ENCODE results near the gene TMEM190. TPM values are rescaled to one million over a fixed set of nuclear protein-coding genes. Genes with fewer than 3 reads are reported as not detected.

The TMEM190 gene
- total and polyA plus RNA-seq, 9 of the 15 experiments (the other 6 are each of a cell fraction or from before 2014, with no cell fraction given) = not detected

DNA sequence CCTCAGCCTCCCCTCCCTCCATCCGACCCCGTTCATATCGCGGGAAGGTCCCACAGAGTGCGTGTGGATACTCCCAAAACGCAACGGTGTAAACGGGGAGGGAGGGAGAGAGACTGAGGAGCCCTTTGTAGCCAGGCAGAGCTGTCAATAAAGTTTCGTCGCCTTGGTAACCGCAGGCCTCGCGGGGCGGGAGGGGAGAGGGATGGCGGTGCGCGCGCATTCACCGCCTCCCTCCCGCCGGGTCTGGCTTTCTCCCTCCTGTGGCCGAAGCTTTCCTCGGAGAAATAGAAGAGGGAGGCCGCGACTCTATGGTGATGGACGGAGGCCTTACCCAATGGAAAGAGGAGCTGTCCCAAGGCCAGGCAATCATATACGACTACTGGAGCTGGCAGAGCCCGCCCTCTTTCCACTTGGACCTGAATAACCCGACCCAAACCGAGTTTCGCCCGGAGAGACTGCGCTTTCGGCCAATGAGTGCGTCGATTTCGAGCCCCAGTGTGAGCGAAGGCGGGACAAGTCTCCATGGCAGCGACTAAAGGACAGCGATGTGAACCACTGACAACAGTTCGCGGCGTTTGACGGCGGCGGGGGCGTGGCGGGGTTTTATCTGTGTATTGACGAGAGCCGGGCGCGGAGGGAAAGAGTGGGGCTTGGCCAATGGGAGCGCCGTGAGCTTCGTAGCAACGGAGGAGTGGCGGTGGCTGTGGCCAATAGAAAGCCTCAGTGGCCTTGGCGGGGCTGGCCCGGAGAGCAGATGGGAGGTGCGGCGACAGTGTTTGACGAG, 37.3 kb upstream of the TMEM190 start, which contains the start of gene KMT5C (continued):
- TF ChIP-seq, protein P1, sequence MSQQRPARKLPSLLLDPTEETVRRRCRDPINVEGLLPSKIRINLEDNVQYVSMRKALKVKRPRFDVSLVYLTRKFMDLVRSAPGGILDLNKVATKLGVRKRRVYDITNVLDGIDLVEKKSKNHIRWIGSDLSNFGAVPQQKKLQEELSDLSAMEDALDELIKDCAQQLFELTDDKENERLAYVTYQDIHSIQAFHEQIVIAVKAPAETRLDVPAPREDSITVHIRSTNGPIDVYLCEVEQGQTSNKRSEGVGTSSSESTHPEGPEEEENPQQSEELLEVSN (IDR thresholded peaks at IDR 0.05; ENCODE audit: borderline replicate concordance in 1 of 2, extremely low read depth in 1 of 2, insufficient read depth in 1 of 2, insufficient read length in 1 of 2, low read depth in 1 of 2, low read length in 1 of 2, poor library complexity in 1 of 2, severe bottlenecking in 1 of 2) = peak; percentile 57 to 71
- TF ChIP-seq, protein P2, sequence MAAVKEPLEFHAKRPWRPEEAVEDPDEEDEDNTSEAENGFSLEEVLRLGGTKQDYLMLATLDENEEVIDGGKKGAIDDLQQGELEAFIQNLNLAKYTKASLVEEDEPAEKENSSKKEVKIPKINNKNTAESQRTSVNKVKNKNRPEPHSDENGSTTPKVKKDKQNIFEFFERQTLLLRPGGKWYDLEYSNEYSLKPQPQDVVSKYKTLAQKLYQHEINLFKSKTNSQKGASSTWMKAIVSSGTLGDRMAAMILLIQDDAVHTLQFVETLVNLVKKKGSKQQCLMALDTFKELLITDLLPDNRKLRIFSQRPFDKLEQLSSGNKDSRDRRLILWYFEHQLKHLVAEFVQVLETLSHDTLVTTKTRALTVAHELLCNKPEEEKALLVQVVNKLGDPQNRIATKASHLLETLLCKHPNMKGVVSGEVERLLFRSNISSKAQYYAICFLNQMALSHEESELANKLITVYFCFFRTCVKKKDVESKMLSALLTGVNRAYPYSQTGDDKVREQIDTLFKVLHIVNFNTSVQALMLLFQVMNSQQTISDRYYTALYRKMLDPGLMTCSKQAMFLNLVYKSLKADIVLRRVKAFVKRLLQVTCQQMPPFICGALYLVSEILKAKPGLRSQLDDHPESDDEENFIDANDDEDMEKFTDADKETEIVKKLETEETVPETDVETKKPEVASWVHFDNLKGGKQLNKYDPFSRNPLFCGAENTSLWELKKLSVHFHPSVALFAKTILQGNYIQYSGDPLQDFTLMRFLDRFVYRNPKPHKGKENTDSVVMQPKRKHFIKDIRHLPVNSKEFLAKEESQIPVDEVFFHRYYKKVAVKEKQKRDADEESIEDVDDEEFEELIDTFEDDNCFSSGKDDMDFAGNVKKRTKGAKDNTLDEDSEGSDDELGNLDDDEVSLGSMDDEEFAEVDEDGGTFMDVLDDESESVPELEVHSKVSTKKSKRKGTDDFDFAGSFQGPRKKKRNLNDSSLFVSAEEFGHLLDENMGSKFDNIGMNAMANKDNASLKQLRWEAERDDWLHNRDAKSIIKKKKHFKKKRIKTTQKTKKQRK (IDR thresholded peaks at IDR 0.05; ENCODE audit: borderline replicate concordance, low read depth, low read length) = peak; percentile 96
- TF ChIP-seq U2AF2 (optimal IDR thresholded peaks at IDR 0.05; ENCODE audit: low read depth, low read length) = no peak
- TF ChIP-seq, protein P3, sequence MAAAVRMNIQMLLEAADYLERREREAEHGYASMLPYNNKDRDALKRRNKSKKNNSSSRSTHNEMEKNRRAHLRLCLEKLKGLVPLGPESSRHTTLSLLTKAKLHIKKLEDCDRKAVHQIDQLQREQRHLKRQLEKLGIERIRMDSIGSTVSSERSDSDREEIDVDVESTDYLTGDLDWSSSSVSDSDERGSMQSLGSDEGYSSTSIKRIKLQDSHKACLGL (CRISPR knock-in tag; IDR thresholded peaks at IDR 0.05; ENCODE audit: borderline replicate concordance, poor library complexity, severe bottlenecking) = no peak
- 0 out of 2 replicates have a peak, but pooled peaks have one; percentile 33 for TF ChIP-seq POLR2AphosphoS5 (IDR thresholded peaks at IDR 0.05; ENCODE audit: control insufficient read depth, insufficient read depth, low read depth, low read length)
- TF ChIP-seq, protein P4, sequence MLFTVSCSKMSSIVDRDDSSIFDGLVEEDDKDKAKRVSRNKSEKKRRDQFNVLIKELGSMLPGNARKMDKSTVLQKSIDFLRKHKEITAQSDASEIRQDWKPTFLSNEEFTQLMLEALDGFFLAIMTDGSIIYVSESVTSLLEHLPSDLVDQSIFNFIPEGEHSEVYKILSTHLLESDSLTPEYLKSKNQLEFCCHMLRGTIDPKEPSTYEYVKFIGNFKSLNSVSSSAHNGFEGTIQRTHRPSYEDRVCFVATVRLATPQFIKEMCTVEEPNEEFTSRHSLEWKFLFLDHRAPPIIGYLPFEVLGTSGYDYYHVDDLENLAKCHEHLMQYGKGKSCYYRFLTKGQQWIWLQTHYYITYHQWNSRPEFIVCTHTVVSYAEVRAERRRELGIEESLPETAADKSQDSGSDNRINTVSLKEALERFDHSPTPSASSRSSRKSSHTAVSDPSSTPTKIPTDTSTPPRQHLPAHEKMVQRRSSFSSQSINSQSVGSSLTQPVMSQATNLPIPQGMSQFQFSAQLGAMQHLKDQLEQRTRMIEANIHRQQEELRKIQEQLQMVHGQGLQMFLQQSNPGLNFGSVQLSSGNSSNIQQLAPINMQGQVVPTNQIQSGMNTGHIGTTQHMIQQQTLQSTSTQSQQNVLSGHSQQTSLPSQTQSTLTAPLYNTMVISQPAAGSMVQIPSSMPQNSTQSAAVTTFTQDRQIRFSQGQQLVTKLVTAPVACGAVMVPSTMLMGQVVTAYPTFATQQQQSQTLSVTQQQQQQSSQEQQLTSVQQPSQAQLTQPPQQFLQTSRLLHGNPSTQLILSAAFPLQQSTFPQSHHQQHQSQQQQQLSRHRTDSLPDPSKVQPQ (CRISPR knock-in tag; IDR thresholded peaks at IDR 0.05; ENCODE audit: borderline replicate concordance) = no peak
- TF ChIP-seq BDP1 (IDR thresholded peaks at IDR 0.05; ENCODE audit: insufficient read depth, insufficient read length) = no peak
- TF ChIP-seq KLF13 (tag; IDR thresholded peaks at IDR 0.05; ENCODE audit: borderline replicate concordance, low read depth) = peak; percentile 81; the same call in 1 of the 2 replicates
- TF ChIP-seq, protein P5, sequence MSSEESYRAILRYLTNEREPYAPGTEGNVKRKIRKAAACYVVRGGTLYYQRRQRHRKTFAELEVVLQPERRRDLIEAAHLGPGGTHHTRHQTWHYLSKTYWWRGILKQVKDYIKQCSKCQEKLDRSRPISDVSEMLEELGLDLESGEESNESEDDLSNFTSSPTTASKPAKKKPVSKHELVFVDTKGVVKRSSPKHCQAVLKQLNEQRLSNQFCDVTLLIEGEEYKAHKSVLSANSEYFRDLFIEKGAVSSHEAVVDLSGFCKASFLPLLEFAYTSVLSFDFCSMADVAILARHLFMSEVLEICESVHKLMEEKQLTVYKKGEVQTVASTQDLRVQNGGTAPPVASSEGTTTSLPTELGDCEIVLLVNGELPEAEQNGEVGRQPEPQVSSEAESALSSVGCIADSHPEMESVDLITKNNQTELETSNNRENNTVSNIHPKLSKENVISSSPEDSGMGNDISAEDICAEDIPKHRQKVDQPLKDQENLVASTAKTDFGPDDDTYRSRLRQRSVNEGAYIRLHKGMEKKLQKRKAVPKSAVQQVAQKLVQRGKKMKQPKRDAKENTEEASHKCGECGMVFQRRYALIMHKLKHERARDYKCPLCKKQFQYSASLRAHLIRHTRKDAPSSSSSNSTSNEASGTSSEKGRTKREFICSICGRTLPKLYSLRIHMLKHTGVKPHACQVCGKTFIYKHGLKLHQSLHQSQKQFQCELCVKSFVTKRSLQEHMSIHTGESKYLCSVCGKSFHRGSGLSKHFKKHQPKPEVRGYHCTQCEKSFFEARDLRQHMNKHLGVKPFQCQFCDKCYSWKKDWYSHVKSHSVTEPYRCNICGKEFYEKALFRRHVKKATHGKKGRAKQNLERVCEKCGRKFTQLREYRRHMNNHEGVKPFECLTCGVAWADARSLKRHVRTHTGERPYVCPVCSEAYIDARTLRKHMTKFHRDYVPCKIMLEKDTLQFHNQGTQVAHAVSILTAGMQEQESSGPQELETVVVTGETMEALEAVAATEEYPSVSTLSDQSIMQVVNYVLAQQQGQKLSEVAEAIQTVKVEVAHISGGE (CRISPR knock-in tag; IDR thresholded peaks at IDR 0.05) = no peak

Data from K562 (cell line).